GM21528 (cell line): Measurements from ENCODE around the gene ALKBH3.

Source experiments
- ATAC-seq: cut with Tn5 transposase; IDR thresholded peaks from one replicate; pipeline ENCODE4 v1.9.1; 2021; ENCODE audit warnings: mild to moderate bottlenecking, moderate library complexity; ENCODE audit not compliant: unreplicated experiment, low FRiP score

The ALKBH3 gene

DNA sequence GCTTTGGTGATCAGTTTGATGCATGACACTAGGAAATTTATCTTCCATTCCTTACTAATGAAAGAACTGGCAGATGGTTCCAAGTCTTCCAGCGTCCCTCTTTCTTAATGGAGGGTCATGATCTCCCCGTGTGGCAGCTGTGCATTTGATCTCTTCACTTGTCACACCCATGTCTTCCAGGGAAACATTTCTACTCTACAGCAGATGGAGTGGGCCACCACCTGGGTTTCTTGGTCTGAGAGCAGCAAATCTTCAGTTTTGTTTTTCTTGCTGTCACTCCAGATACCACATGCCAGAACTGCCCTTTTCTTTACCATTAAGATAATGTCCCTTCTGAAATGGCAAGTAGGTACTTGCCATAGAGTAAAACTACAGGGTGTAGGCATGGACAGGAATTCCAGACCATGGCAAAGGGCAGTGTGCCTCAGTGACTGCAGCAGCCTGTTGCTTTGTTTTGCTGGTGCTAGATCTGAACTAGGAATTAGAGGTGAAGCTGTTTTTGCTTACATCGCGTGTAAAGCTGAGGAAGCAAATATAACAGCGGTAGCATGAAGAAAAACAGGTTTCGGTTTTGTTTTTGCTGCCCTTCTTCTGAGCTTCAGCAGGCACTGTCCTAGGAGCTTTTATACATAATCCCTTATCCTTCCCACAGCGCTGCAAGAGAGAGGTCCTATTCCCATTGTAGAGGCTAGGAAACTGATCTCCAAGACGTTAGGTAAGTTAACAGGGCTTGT lies 41.1 kb downstream of the ALKBH3 start:
- ATAC-seq: no peak

DNA sequence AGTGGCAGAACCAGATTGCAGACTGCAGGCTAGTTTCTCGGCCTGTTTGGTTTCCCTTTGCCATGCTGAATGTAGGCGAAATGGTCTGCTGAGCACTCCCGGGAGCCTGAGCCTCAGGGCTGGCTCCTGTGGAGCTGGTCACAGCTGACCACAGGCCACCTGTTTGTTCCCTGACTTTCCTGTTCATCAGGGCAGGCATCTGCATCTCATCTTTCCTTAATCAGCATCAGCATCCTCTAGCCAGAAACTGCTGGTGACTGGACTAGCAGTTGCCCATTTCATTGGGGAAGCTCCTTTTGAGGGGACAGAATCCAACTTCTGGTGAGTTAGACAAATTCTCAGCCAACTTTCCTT lies 41.6 kb downstream of the ALKBH3 start:
- ATAC-seq: no peak

- no peak for ATAC-seq
These were observed 42.2 kb downstream of the ALKBH3 start for GRCh38 chr11:43922744-43923405.

GRCh38 chr11:43923406-43924111 lies 42.9 kb downstream of the ALKBH3 start:
- no peak for ATAC-seq

GRCh38 chr11:43924112-43924855 lies 43.7 kb downstream of the ALKBH3 start:
- ATAC-seq: no peak

- ATAC-seq: no peak
These were observed 44.7 kb downstream of the ALKBH3 start for GRCh38 chr11:43925063-43925931.

GRCh38 chr11:43925932-43926505 lies 45.4 kb downstream of the ALKBH3 start:
- ATAC-seq: no peak

GRCh38 chr11:43927070-43927469 lies 46.4 kb downstream of the ALKBH3 start:
- ATAC-seq: no peak

DNA sequence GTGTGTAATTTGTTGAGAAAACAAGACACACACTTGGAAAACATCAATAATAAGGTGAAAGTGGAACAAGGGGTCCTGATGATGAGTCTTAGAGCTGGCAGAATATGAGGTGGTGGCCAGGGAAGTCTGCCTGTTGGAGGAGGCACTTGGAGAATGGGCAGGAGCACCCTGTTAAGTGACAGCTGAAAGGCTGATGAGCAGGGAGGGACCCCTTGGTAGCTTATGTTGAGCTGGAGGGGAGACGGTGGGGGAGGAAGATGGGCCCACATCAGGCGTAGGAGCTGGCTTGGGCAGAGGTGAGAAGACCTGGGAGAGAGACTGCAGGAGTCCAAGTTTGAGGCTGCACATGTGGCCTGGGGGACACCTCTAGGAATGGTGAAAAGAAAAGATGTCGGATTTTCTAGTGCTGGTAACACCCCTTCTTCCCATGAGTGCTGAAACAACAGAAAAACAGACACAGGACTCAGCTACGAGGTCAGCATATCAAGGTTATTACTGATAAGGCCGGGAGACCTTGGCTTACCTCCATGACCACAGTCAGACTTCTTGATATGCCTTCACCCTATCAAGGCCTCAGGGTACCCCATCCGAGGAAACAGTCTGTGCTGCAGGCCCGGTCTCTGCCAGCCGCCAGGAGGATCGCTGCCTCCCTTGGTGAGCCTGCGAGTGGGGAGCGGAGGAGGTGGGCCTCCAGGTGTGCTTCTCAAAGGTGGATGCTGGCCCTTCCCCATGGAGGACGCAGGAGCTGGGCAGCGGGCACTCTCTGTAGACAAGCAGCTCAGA lies 47.5 kb downstream of the ALKBH3 start:
- ATAC-seq: no peak

- no peak for ATAC-seq
These were observed 48.1 kb downstream of the ALKBH3 start for GRCh38 chr11:43928721-43929120.

GRCh38 chr11:43930868-43931716 lies 50.5 kb downstream of the ALKBH3 start:
- no peak for ATAC-seq

DNA sequence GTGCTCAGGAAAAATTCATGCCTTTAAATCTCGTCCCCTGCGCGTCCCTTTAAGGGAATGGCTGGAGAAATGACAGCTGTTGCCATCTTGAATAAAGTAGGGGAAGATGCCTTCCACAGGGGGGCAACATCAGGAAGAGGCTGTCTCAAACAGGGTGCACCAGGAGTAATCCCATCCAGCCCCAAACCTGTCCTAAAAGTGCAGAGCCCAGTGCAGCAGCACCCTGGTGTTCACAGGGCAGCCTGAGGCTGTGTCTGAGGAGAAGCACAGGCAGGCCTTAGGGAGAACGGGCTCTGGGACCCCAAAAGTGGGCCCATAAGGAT lies 51.0 kb downstream of the ALKBH3 start:
- ATAC-seq: no peak

GRCh38 chr11:43933226-43933607 lies 52.6 kb downstream of the ALKBH3 start:
- no peak for ATAC-seq

GRCh38 chr11:43933608-43934551 lies 53.2 kb downstream of the ALKBH3 start:
- ATAC-seq: no peak

DNA sequence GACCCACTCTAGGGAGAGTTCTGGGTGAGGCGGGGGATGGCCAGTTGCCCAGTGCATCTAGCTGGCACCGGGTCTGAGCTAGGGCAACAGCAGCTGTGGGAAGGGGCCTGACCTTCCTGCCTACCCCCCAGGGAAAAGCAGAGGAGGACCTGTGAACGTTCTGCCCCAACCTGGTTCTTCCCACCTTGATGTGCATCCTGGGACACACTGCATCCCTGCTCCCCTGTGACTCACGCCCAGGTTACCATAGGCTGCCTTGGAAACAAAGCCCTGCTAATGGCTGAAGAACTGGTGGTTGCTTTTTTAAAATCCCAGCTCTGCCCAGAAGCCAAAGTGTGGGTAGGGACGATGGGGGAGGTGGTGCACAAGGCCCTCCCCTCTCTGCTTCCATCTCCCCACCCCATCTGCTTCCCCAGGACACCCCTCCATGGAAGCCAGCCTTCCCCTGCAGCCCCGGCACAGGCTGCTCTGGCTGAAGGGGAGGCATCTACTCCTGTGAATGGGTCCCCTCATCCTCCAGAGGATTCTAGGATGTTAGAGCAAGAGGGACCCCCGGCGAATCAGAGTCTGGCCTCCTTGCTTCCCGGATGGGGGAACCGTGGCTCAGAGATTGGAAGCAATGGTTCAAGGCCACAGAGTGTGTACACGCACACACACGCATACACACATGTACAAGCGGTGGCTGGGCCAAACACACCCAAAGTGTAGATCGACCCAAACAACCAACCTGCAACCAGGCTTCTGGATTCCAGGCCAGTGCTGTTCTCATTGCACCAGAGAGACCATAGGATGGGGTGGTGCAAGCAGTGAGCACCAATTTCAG lies 54.2 kb downstream of the ALKBH3 start:
- ATAC-seq: no peak

GRCh38 chr11:43935424-43935979 lies 54.9 kb downstream of the ALKBH3 start:
- no peak for ATAC-seq
